NT2/D1 (cell line): ENCODE results near the gene ITGB2.

Experiments used
- YY1 ChIP-seq: IDR thresholded peaks from 2 replicates; pipeline ENCODE4 v1.6.1; 2011; ENCODE audit not compliant: insufficient read length, insufficient read depth
- ZNF274 ChIP-seq: IDR thresholded peaks from 2 replicates; pipeline ENCODE4 v1.6.1; 2011; ENCODE audit warnings: mild to moderate bottlenecking, low read depth, low read length

DNA sequence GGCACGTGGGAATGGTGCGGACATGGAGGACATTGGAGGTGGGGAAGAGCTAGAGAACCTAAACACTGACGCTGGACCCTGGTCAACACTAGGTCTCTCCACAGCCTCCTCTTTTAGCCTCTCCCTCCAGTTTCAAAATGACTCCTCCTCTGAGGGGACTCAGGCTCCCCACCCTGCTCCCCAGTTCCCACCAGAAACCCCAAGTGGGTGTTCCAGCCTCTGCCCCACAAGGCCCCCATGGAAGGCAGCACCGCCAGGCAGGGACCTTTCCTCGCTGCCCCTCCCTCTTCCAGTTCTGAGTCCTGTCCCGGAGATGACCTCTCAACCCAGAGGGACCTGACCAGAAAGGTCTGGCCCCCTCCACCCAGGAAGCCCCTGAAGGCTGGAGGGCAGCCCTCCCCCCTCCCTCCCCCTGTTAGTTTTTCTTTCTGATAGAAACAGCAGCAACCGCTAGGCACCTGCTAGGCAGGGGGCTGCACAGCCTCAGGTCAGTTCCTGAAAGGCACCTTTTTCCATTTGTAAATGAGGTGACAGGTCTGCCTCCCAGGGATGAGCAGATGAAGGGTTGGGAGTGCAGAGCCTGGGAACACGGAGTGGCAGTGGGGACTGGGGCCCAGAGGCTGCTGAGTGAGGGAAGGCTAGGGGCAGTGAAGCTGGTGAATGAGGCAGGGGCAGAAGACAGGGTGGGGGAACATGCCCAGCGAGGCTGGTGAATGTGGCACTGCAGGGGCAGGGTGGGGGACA lies 9.3 kb upstream of the ITGB2 start:
- TF ChIP-seq YY1 (no peak), ZNF274 (no peak)
